Astrocyte (in vitro differentiated cells and primary cell): ENCODE results near the gene GJB6. TPM values are rescaled to one million over a fixed set of nuclear protein-coding genes. Genes with fewer than 3 reads are reported as not detected.
A peak's percentile ranks its signal among the peaks of the same experiment; 100 is the strongest.

Source experiments
- DNase-seq: peaks from one replicate; pipeline ENCODE4 v3.0.0-alpha.2; 2010; ENCODE audit warnings: low read depth
- FAIRE-seq: peaks from 2 replicates; lab custom pipeline; 2011; peaks lifted over from hg19 to GRCh38; lab: Jason Lieb, UNC
- H2AFZ ChIP-seq: 2 replicates; pipeline ENCODE4 v1.6.0; 2012; ENCODE audit warnings: low read depth, low read length, inconsistent platforms
- H3K27ac ChIP-seq: 2 replicates; pipeline ENCODE4 v1.5.1; 2011; ENCODE audit warnings: low read depth, low read length, inconsistent platforms
- H3K27me3 ChIP-seq: 2 replicates; pipeline ENCODE4 v1.6.0; 2011; ENCODE audit warnings: low read length, inconsistent platforms; ENCODE audit not compliant: insufficient read depth
- H3K36me3 ChIP-seq: 2 replicates; pipeline ENCODE4 v1.5.1; 2011; ENCODE audit warnings: low read length, inconsistent platforms; ENCODE audit not compliant: insufficient read depth
- H3K4me1 ChIP-seq: 2 replicates; pipeline ENCODE4 v1.5.1; 2011; ENCODE audit warnings: low read length, inconsistent platforms; ENCODE audit not compliant: insufficient read depth
- H3K4me2 ChIP-seq: 2 replicates; pipeline ENCODE4 v1.6.0; 2012; ENCODE audit warnings: low read length, inconsistent platforms
- H3K4me3 ChIP-seq: 2 replicates; pipeline ENCODE4 v1.5.1; 2011; ENCODE audit warnings: low read depth, mild to moderate bottlenecking, low read length, inconsistent platforms; ENCODE audit not compliant: insufficient read depth
- H3K79me2 ChIP-seq: 2 replicates; pipeline ENCODE4 v1.6.0; 2012; ENCODE audit warnings: mild to moderate bottlenecking, low read length, inconsistent platforms; ENCODE audit not compliant: insufficient read depth
- H3K9ac ChIP-seq: 2 replicates; pipeline ENCODE4 v1.6.0; 2012; ENCODE audit warnings: mild to moderate bottlenecking, low read length, inconsistent platforms
- H3K9me3 ChIP-seq: 2 replicates; pipeline ENCODE4 v1.5.1; 2012; ENCODE audit warnings: low read depth, mild to moderate bottlenecking, low read length, inconsistent platforms; ENCODE audit not compliant: insufficient read depth
- H4K20me1 ChIP-seq: 2 replicates; pipeline ENCODE4 v1.6.0; 2012; ENCODE audit warnings: low read length, inconsistent platforms; ENCODE audit not compliant: insufficient read depth
- H3K27ac Mint-ChIP-seq: one replicate; pipeline ENCODE4 v1.8.0; 2021; ENCODE audit warnings: mild to moderate bottlenecking, mixed read lengths; ENCODE audit not compliant: unreplicated experiment
- H3K27me3 Mint-ChIP-seq: one replicate; pipeline ENCODE4 v1.8.0; 2021; ENCODE audit warnings: low read depth, mixed read lengths; ENCODE audit not compliant: unreplicated experiment
- H3K36me3 Mint-ChIP-seq: one replicate; pipeline ENCODE4 v1.8.0; 2021; ENCODE audit warnings: low read depth, mixed read lengths; ENCODE audit not compliant: unreplicated experiment
- H3K4me1 Mint-ChIP-seq: one replicate; pipeline ENCODE4 v1.8.0; 2021; ENCODE audit warnings: low read depth, mixed read lengths; ENCODE audit not compliant: unreplicated experiment
- H3K4me3 Mint-ChIP-seq: one replicate; pipeline ENCODE4 v1.8.0; 2021; ENCODE audit warnings: mild to moderate bottlenecking, moderate library complexity, mixed read lengths; ENCODE audit not compliant: unreplicated experiment
- H3K9me3 Mint-ChIP-seq: one replicate; pipeline ENCODE4 v1.8.0; 2021; ENCODE audit warnings: mild to moderate bottlenecking, mixed read lengths; ENCODE audit not compliant: unreplicated experiment
- EZH2 ChIP-seq: IDR thresholded peaks from 2 replicates; pipeline ENCODE4 v1.6.1; 2012; ENCODE audit warnings: mild to moderate bottlenecking, low read length, inconsistent platforms; ENCODE audit not compliant: insufficient read depth
- total RNA-seq: library from RNA; stranded (reverse); gene quantifications from 2 replicates; pipeline ENCODE4 v1.2.1, GENCODE V29; 2021
- TF ChIP-seq, protein P1 (sequence below): IDR thresholded peaks from 2 replicates; pipeline ENCODE4 v1.5.1; 2011; ENCODE audit warnings: low read depth, mild to moderate bottlenecking, inconsistent platforms, low read length, moderate library complexity; ENCODE audit not compliant: insufficient read depth

Gene GJB6
- total RNA-seq, 1 donor from 2014 or later: not detected

GRCh38 chr13:20188667-20189553 lies 43.2 kb downstream of the GJB6 start:
- peaks cover 21% of the 10 kb centered on the region for H3K27me3 ChIP-seq
- DNase-seq: no peak
- no peak overlapping the region for H3K4me3 ChIP-seq
- H2AFZ ChIP-seq: no peak overlapping the region
- no peak overlapping the region for H3K9ac ChIP-seq
- no peak for TF ChIP-seq EZH2
- TF ChIP-seq, protein P1, sequence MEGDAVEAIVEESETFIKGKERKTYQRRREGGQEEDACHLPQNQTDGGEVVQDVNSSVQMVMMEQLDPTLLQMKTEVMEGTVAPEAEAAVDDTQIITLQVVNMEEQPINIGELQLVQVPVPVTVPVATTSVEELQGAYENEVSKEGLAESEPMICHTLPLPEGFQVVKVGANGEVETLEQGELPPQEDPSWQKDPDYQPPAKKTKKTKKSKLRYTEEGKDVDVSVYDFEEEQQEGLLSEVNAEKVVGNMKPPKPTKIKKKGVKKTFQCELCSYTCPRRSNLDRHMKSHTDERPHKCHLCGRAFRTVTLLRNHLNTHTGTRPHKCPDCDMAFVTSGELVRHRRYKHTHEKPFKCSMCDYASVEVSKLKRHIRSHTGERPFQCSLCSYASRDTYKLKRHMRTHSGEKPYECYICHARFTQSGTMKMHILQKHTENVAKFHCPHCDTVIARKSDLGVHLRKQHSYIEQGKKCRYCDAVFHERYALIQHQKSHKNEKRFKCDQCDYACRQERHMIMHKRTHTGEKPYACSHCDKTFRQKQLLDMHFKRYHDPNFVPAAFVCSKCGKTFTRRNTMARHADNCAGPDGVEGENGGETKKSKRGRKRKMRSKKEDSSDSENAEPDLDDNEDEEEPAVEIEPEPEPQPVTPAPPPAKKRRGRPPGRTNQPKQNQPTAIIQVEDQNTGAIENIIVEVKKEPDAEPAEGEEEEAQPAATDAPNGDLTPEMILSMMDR: no peak
- no peaks in the 10 kb centered on the region for H3K79me2 ChIP-seq
- peak overlapping the region; percentile 11 for H3K4me3 Mint-ChIP-seq
- H3K4me1 ChIP-seq: peaks cover 19% of the 10 kb centered on the region
- H3K36me3 ChIP-seq: no peaks in the 10 kb centered on the region
- no peak for FAIRE-seq
- no peak overlapping the region for H3K4me2 ChIP-seq
- H4K20me1 ChIP-seq: no peaks in the 10 kb centered on the region
- peaks cover 52% of the 10 kb centered on the region for H3K27me3 Mint-ChIP-seq
- no peaks in the 10 kb centered on the region for H3K9me3 Mint-ChIP-seq
- H3K27ac Mint-ChIP-seq: no peak overlapping the region
- no peaks in the 10 kb centered on the region for H3K9me3 ChIP-seq
- H3K27ac ChIP-seq: no peak overlapping the region
- H3K4me1 Mint-ChIP-seq: peaks cover 10% of the 10 kb centered on the region
- peaks cover 4% of the 10 kb centered on the region for H3K36me3 Mint-ChIP-seq

- Histone ChIP-seq H3K9ac (no peak overlapping the region), H3K27ac (no peak overlapping the region), H3K9me3 (no peaks in the 10 kb centered on the region), H3K4me3 (no peak overlapping the region), H2AFZ (no peak overlapping the region), H3K79me2 (no peaks in the 10 kb centered on the region), H3K36me3 (no peaks in the 10 kb centered on the region), H3K4me2 (no peak overlapping the region), H3K4me1 (peaks cover 13% of the 10 kb centered on the region), H4K20me1 (no peaks in the 10 kb centered on the region), H3K27me3 (peaks cover 7% of the 10 kb centered on the region)
- TF ChIP-seq, protein P1: no peak
- TF ChIP-seq EZH2: no peak
- no peak overlapping the region for H3K27ac Mint-ChIP-seq
- no peak for DNase-seq
- peaks cover 42% of the 10 kb centered on the region for H3K27me3 Mint-ChIP-seq
- H3K4me1 Mint-ChIP-seq: peaks cover 10% of the 10 kb centered on the region
- FAIRE-seq: no peak
- no peak overlapping the region for H3K4me3 Mint-ChIP-seq
- H3K36me3 Mint-ChIP-seq: peaks cover 4% of the 10 kb centered on the region
- no peaks in the 10 kb centered on the region for H3K9me3 Mint-ChIP-seq
These were observed 45.3 kb downstream of the GJB6 start for GRCh38 chr13:20186771-20187170.
